HL-60/S4 (cell line): ENCODE data around the gene PITPNM1.
"Not testable (repeated sequence)": the region's sequence is repeated elsewhere in the genome, so short reads cannot be mapped to it uniquely, and the experiment has no call there.

Experiments used
- in situ Hi-C: fragments of 300-500 bp; cut with MboI; formaldehyde crosslinking; loops from 2 replicates; pipeline ENCODE4 v1.14.3; 2022; ENCODE audit warnings: low sequenced_read_pairs

The PITPNM1 gene

DNA sequence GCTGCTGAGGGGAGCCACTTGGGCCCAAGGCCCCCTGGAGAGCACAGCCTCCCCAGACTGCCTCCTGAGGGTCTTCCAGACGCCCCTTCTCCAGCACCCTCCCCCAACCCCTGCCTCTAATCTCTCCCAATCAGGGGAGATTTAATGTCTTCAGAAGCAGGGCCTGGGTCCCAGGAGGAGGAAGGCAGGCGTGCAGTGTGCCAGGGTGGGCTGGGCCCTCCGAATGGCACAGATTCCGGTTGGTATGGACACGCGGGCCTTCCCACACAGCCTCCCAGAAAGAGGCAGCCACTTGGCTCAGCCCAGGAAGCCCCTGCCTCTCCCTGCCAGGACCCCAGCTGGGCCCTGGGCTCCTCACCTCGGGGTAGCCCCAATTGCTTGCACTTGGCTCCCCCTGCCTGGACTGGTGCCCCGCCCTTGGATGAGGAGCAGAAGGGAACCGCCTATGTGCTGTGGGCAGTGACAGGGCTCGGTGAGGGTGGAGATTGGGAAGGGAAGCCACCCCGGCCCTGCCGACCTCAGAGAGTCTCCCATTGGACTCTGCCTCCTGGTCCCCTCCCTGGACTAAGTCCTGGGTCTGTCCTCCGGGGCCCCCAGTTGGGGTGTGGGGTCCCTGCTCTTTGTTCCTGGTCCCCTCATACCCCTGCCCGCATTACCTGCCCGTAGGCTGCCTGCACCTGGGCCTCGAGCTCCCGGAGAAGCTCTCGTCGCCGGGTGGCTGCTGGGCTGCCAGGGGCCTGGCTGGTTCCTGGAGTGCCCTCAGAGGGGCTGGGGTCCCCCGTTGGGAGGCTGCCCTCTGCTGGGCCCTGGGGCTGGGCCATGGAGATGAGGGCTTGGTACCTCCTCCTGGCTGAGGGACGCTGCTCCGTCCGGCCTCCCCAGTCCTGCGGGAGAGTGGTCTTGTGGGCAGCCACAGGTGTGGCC is 18.7 kb upstream of the PITPNM1 start:
- in situ Hi-C loops, result no loop called here

DNA sequence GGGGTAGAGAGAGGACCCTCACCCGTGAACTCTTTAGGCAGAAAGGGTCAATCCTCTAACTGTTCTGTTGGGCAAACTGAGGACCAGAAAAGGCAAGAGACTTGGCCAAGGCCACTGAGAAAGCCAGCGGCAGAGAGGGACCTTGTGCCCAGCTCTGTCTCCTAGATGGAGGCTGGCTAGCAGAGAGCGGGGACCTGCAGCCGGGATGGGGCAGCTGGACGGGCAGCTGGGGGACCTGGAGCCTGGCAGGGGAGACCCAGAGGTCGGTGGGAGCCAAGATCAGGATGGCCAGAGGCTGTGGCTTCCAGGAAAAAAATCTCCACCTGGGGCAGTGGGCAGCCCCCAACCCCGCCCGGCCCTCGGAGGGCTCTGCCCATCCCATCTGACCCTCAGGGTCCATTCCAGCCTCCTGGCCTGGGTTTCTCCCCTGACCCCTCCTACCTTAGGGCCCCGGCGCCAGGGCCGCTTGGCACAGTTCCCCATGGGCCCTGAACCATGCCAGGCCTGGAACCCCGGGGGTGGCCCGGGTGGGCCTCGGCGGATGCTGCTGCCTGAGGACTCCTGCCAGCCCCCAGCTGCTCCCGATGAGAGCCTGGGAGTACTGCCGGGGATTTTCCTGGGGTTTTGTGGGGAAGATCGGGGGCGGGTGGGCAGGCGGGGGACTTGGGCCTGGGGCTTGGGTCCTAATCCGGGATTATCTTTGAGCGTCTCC is 17.8 kb upstream of the PITPNM1 start, which contains the start of gene CABP2:
CABP2 (minus strand) TSS at position 603 of the 712 bp plus-strand sequence; CDS start at position 483, 120 bp downstream.
- in situ Hi-C loops, result no loop called here

DNA sequence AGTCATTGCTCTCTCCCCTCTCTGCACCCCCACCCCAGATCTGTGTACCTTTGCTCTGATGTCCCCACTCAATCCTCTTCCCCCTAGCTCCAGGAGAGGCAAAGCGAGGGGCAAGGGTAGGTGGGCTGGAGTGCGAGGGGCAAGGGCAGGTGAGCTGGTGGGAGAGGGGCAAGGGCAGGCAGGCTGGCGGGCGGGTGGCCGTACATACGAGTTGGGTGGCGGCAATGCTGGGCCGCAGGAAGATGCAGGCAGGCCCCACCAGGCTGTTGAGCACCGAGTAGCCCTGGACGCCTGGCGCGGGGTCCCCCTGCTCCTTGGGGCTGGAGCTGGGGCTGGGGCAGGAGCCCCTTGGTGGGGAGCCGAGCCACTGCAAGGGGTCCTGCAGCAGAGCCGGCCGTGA is 17.2 kb upstream of the PITPNM1 start:
- in situ Hi-C loops, result no loop called here

DNA sequence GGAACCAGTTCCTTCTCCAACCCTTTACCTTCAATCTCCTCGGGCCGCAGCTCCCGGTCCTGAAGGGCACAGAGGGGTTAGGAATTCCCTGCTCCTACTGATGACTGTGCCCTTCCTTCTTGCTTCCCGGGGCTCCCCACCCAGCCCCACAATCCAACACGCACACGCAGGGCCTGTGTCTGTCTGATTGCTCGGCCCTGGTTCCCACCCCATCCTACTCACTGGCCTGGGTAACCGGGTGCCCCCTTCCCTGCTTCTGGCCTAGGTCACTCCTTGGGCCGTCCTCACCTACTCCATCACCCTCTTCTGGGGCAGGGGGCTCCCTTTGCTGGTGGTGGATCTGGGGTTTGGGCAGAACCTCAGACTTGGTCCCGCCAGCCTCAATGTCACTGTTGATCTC is 16.8 kb upstream of the PITPNM1 start:
- in situ Hi-C loops, result no loop called here

DNA sequence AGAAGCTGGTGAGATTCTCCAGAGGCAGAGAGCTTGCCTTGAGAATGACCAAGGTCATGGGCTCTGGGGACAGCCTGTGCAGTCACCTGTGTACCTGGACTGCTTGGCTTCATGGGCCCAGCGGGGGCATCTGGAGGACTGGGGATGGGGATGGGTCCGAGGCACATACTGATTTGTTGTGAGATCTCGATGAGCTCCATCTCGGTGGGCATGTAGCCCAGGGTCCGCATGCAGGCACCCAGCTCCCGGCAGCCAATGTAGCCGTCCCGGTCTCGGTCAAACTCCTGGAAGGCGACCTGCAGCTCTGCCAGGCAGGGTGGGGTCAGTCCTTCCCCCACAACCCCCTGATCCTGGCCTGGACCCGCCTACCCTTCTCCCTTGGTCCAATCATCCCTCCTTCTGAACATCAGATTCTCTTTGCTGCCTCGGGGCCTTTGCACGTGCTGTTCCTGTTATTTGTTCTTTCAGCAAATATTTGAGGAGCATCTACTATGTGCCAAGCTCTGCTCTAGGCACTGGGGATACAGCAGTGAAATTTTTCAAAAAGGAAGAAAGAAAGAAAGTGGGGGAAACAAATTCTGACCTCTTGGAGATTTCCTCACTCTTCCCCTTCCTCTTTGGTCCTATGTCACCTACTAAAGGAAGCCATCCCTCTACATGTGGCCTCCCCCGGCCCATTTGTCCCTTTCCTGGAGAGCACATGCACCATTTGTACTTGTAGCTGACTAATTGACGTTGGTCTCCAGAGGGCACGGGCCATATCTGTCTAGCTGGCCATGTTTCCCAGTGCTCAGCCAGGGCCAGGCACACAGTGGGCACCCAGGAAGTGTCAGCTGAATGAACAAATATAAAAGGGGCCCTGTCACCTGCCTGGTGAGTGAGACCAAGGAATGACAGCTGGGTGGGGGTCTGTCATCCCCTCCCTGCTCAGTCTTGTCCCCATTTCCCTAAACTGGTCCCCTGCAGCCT is 16.0 kb upstream of the PITPNM1 start:
- in situ Hi-C loops, result no loop called here

DNA sequence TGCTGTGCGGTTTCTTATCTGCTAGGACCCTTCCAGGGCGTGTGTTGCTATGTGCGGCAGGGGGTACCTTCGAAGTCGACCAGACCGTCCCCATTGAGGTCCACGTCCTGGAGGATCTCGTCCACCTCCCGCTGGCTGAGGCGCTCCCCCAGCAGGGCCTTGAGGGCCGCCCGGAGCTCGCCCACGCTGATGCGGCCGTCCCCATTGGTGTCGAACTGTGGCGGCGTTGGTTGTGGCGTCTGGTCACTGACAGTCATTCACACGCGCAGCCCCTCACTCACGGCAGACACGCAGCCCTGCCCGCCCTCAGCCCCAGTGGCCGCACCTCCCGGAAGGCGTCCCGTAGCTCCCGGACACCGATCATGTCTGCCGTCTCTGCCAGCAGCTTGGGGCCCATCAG is 14.6 kb upstream of the PITPNM1 start:
- in situ Hi-C loops, result no loop called here

DNA sequence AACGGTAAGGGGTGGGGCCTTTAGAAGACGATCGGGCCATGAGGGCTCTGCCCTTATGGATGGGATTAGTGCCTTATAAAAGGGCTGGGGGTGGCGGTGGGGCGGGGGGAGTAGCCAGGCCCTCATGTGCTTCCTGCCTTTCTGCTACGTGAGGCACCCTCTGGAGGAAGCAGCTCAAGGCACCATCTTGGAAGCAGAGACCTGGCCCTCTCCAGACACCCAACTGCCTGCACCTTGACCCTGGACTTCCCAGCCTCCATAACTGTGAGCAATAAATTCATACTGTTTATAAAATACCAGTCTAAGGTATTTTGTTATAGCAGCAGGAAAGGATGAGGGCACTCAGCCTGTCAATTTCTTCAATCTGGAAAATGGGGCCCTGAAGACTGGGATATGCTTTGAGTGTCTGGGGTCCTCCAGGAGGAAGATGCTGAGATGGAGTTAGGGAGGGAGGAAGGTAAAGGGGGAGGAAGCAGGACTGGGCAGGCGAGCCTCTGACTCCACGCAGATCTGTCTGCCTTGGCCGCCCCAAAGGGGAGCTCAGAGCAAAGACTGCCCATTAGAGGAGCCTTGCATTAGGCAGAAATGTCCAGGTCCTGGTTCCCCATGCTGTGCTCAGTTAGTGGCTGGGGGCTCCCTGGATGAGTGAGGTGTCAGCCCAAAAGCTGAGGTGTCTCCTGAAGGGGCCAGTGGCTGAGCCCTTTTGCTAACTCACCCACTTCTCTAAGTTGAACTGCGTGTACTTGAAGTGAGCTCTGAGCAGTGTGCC is 12.8 kb upstream of the PITPNM1 start:
- in situ Hi-C loops, result no loop called here

DNA sequence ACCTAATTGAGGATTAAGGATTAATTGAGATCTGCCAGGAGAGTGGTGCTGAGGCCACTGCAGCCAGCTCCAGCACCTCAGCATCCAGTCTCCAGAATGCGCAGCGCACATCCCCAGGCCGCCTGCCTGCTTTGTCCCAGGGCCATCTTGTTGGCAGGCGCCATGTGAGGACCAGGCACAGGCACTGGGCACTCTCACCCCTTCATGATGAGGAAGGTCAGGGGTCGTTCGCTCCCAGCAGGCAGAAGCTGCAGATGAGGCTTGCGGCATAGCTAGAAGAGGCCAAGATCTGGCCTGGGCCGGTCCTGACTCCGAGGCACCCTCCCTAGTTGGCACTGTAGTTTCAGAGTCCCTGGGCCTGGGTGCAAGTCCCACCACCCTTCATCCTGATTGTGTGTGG is 11.6 kb upstream of the PITPNM1 start:
- in situ Hi-C loops, result no loop called here

DNA sequence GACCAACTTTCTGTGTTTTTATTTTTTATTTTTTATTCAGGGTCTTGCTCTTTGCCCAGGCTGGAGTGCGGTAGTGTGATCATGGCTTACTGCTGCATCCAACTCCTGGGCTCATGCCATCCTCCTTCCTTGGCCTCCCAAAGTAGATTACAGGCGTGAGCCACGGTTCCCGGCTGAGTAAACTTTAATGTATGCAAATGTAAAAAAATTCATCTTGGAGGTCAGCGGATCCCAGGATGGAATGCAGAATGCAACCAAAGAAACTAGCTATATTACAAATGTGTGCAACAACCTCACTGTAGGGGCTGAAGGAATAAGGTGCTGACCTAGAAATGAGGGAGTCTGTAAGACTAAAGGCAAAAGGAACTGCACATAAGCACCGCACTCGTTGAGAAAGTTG is 9.0 kb upstream of the PITPNM1 start:
- in situ Hi-C loops, result no loop called here

DNA sequence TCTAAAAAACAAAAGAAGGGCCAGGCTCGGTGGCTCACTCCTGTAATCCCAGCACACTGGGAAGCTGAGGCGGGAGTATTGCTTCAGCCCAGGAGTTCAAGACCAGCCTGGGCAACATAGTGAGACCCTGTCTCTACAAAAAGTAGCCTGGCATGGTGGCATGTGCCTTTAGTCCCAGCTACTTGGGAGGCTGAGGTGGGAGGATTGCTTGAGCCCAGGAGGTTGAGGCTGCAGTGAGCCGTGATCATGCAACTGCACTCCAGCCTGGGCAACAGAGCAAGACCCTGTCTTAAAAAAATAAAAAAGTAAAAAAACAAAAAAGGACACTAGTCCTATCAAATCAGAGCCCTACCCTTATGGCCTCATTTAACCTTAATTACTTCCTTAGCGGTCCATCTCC is 6.4 kb upstream of the PITPNM1 start:
- in situ Hi-C loops, result not testable (repeated sequence)

DNA sequence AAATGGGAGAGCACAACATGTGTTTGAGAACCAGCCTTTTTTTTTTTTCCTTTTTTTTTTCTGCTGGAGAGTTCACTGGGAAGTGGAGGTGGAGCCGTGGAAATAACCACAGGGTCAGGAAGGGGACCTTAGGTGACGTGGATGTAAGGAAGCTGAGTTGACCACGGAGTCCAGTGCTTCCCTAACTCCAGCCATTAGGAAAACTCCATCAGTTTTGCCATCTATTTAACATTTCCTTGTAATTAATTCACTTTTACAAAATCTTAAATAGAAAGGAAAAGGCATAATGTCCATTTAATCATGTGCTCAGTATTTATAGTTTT is 4.8 kb upstream of the PITPNM1 start:
- in situ Hi-C loops, result no loop called here

DNA sequence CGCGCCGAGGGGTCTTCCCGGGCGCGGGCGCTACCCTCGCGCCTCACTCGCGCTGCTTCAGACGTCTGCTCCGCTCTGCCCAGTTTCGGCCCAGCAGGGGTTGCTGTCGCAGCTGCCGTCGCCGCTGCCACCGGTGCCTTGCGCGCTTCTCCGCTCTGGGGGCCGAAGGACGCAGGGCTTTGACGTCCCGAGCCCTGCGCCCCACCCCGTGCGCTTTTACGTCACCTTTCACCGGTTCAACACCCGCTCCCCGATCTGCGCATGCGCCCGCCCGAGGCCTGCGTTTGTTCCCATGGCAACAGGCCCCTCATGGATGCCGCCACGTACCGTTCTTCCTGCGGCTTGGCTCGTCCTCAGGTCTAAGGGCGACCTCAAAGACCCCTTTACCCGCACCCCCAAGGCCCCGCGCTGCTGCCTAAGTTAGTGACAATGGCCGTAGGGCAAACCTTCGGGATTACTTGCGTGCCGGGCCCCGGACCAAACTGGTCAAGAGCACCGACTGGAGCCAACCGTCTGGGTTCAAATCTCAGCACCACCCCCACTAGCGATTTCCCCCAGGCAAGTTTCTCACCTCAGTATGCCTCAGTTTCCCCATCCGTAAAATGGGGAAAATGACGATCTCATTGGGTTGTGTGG is 3.4 kb upstream of the PITPNM1 start:
- in situ Hi-C loops, result no loop called here

DNA sequence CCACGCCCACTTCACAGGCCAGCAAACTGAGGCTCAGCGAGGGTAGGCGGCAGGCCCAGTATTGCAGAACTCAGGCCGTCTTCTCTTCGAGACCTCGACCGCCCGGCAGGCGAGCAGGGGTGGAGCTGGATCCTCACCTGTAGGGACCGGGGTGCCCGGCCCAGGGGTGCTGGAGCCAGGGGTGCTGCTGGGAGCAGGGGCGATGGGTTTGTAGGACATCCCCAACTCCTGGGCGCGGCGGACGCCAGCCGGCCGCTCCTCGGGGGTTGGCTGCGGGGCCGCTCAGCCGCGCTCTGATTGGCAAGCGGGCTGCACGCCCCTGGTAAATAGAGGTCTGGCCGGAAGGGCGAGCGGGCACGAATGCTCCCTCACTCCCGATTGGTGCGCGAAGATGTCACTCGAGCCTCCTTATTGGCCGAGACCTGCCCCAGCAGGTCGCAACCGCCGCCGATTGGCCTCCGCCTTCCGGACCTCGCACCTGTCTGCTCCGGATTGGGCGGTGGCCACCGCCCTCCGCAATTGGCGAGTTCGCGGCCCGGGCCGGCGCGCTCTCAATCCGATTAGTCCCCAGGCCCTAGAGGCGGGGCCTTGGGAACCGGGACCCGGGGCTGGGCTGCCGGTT is 2.8 kb upstream of the PITPNM1 start, which contains the start of gene CDK2AP2:
CDK2AP2 (minus strand) TSS at position 299 of the 622 bp plus-strand sequence; CDS start at position 219, 80 bp downstream.
- in situ Hi-C loops, result no loop called here

DNA sequence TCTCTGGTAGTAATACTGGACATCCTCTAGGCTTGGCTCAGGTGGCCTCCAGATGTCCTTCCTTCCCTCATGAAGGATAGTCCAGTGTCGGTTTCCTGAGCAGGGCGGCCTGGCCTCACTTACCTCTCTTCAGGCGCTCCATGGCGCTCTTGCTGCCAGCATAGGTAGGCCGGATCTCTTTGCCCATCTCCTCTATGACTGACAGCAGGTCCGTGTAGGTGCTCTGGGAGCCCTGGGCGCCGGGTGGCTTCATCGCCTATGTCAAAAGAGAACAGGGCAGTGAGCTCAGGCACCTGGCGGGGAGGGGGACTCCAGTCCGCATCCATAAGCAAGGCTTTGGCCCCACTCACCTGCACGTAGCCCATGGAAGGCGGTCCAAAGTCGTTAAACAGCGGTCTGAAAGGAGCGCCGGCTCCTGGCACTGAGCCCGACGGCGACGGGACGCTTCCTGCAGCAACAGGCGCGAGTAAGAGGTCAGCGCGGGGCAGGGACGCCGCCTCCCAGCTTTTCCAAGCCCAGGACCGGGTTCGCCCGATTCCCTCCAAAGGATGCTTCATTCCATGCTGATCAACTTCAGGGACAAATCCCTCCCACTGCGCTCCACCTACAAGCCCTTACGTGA is 2.2 kb upstream of the PITPNM1 start:
- in situ Hi-C loops, result no loop called here

DNA sequence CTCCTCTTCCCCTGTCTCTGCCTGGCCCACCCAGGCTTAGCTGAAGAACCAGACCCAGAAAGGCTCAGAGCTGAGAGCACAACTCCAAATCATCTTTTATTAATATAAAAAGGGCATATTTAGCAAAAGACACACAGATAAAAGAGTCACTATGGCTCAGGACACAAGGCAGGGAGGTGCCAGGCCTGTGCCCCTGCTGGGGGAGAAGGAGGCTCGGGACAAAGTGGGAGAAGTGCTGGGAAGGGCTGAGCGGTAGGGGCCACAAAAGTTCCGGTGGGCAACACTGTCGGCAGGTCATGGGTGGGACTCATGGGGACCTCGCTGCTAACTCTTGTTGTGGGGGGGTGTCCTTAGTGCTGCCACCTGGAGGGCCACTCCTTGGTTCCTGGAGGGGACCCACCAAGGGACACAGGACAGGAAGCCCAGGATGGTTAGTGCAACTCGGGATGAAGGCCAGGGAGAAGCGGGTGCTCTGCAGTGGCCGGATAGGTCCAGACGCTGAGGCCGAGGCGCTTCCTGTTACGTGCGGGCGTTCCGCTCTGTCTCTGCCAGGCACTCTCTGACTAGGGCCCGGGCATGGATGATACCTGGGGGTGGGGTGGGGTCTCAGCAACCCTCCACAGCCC is 1.4 kb upstream of the PITPNM1 start:
- in situ Hi-C loops, result no loop called here

DNA sequence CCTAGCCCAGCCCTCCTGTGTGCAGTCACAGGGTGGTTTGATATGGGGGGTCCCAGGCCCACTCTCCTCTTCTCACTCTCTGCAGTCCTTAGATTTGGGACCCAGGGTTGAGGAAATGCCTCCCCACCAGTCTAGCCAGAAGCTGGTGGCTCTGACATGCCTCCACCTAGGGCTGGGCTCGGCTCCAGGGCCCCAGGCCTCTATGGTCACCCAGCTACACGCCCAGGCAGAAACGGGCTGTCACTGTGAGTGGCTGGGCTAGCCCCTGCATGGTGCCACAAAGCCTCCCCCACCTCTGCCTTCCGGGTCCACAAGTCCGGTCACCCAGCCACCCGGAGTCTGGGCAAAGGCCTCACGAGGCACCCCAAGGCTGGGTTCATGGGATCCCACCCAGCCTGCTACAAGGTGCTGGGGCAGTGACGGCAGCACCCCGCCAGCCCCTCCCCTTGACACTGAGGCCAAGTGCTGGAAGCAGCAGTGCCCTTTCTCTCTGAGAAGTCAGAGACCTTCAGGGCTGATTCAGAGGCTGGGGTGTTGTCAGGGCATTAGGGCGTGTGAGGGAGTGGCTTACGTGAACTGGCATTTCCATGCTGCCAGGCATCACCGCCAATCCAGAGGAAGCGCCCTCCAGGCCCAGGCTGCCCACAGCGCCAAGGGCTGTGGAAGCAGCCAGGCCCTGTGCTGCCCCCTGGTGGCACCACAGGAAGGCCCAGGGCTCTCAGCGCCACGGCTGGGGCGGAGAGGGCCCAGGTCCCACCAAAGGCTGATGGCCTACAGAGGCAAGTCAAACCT is 638 bp upstream of the PITPNM1 start:
- in situ Hi-C loops, result no loop called here
